ENCODE measurements around the gene GALP.

Gene GALP

GRCh38 chr19:56149656-56150038 is 26.2 kb upstream of the GALP start:
- DNase-seq (ENCODE audit: extremely low read depth, insufficient read length): no peak
- Histone ChIP-seq H3K4me3 (replicated peaks; ENCODE audit: low read depth, low read length) (no peak overlapping the region), H3K36me3 (ENCODE audit: control insufficient read depth, insufficient read depth, low read length) (peaks cover 19% of the 10 kb centered on the region), H3K27me3 (replicated peaks; ENCODE audit: control insufficient read depth, insufficient read depth, low read length) (no peaks in the 10 kb centered on the region)
- TF ChIP-seq, protein P1, sequence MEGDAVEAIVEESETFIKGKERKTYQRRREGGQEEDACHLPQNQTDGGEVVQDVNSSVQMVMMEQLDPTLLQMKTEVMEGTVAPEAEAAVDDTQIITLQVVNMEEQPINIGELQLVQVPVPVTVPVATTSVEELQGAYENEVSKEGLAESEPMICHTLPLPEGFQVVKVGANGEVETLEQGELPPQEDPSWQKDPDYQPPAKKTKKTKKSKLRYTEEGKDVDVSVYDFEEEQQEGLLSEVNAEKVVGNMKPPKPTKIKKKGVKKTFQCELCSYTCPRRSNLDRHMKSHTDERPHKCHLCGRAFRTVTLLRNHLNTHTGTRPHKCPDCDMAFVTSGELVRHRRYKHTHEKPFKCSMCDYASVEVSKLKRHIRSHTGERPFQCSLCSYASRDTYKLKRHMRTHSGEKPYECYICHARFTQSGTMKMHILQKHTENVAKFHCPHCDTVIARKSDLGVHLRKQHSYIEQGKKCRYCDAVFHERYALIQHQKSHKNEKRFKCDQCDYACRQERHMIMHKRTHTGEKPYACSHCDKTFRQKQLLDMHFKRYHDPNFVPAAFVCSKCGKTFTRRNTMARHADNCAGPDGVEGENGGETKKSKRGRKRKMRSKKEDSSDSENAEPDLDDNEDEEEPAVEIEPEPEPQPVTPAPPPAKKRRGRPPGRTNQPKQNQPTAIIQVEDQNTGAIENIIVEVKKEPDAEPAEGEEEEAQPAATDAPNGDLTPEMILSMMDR (IDR thresholded peaks at IDR 0.05; ENCODE audit: insufficient read depth, low read length, poor library complexity, severe bottlenecking): no peak

GRCh38 chr19:56150358-56150757 is 25.4 kb upstream of the GALP start:
- peaks cover 22% of the 10 kb centered on the region for H3K36me3 ChIP-seq (ENCODE audit: control insufficient read depth, insufficient read depth, low read length)
- H3K27me3 ChIP-seq (replicated peaks; ENCODE audit: control insufficient read depth, insufficient read depth, low read length): no peaks in the 10 kb centered on the region
- TF ChIP-seq, protein P1 (IDR thresholded peaks at IDR 0.05; ENCODE audit: insufficient read depth, low read length, poor library complexity, severe bottlenecking): no peak
- no peak overlapping the region for H3K4me3 ChIP-seq (replicated peaks; ENCODE audit: low read depth, low read length)
- no peak for DNase-seq (ENCODE audit: extremely low read depth, insufficient read length)

DNA sequence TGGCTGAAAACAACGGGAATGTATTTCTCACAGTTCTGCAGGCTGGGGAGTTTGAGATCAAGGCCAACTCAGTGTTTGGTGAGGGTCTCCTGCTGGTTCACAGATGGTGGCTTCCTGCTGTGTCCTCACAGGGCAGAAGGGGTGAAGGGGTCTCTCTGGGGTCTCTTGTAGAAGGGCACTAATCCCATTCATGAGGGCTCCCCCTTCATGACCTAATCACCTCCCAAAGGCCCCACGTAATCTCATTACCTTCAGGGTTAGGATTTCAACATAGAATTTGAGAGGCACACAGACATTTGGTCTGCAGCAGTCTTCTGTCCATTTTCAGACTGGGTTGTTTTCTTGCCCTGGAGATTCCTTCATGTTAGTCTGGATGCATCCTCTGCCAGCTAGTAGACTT is 23.2 kb upstream of the GALP start:
- DNase-seq (ENCODE audit: extremely low read depth, insufficient read length): no peak
- Histone ChIP-seq H3K27me3 (replicated peaks; ENCODE audit: control insufficient read depth, insufficient read depth, low read length) (no peaks in the 10 kb centered on the region), H3K36me3 (ENCODE audit: control insufficient read depth, insufficient read depth, low read length) (peaks cover 18% of the 10 kb centered on the region), H3K4me3 (replicated peaks; ENCODE audit: low read depth, low read length) (no peak overlapping the region)
- TF ChIP-seq, protein P1 (IDR thresholded peaks at IDR 0.05; ENCODE audit: insufficient read depth, low read length, poor library complexity, severe bottlenecking): no peak

DNA sequence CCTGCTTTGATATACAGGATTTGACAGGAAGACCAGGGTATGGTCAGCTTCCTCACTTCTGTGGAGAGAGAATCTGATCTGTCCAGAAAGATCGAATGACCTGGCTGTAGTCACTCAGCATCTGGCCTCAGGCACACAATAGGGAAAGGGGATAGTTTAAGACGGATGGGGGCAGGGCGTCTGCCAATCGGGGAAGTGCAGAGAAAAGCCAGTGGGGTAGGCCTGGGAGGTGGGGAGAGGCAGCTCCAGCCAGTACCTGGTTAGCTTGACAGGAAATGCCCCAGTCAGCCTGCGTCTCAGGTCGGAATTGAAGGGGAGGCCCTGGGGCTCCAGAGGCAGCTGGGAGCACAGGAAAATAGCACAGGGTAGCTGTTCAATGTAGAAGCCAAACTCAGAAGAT is 22.3 kb upstream of the GALP start:
- DNase-seq (ENCODE audit: extremely low read depth, insufficient read length): no peak
- no peak overlapping the region for H3K4me3 ChIP-seq (replicated peaks; ENCODE audit: low read depth, low read length)
- peaks cover 13% of the 10 kb centered on the region for H3K36me3 ChIP-seq (ENCODE audit: control insufficient read depth, insufficient read depth, low read length)
- TF ChIP-seq, protein P1 (IDR thresholded peaks at IDR 0.05; ENCODE audit: insufficient read depth, low read length, poor library complexity, severe bottlenecking): no peak
- H3K27me3 ChIP-seq (replicated peaks; ENCODE audit: control insufficient read depth, insufficient read depth, low read length): no peaks in the 10 kb centered on the region

GRCh38 chr19:56155124-56155687 is 20.6 kb upstream of the GALP start:
- DNase-seq (ENCODE audit: extremely low read depth, insufficient read length): no peak
- TF ChIP-seq, protein P1 (IDR thresholded peaks at IDR 0.05; ENCODE audit: insufficient read depth, low read length, poor library complexity, severe bottlenecking): peak; percentile 32
- no peak overlapping the region for H3K4me3 ChIP-seq (replicated peaks; ENCODE audit: low read depth, low read length)
- peaks cover 10% of the 10 kb centered on the region for H3K36me3 ChIP-seq (ENCODE audit: control insufficient read depth, insufficient read depth, low read length)
- no peaks in the 10 kb centered on the region for H3K27me3 ChIP-seq (replicated peaks; ENCODE audit: control insufficient read depth, insufficient read depth, low read length)

DNA sequence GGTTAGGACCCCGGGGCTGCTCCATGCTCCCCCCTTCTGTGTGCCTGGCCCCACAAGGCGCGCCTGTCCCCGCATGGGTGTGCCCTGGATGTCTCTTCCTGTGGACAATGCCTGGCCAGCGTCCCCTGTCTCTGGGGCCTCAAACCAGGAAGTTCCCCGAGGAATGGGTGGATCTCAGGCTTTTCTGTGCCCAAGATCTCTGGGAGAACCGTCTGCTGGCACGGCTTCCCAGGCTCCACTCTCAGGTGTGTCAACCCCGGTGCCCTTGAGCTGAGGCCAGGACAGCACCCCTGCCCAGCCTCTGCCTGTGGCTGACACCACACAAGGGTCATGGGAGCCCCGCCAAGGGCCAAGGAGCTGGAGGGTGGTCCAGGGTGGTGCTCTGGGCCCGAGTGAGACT is 19.0 kb upstream of the GALP start:
- TF ChIP-seq, protein P1 (IDR thresholded peaks at IDR 0.05; ENCODE audit: insufficient read depth, low read length, poor library complexity, severe bottlenecking): no peak
- Histone ChIP-seq H3K4me3 (replicated peaks; ENCODE audit: low read depth, low read length) (no peak overlapping the region), H3K27me3 (replicated peaks; ENCODE audit: control insufficient read depth, insufficient read depth, low read length) (no peaks in the 10 kb centered on the region), H3K36me3 (ENCODE audit: control insufficient read depth, insufficient read depth, low read length) (peaks cover 13% of the 10 kb centered on the region)
- no peak for DNase-seq (ENCODE audit: extremely low read depth, insufficient read length)
